MM.1S (cell line): ENCODE measurements around the gene MAPKAP1.

Experiments
- DNase-seq: peaks from one replicate; pipeline ENCODE4 v3.0.0-alpha.2; 2015
- H2AFZ ChIP-seq: fragments of 300-600 bp; sonication (generic); 2 replicates; pipeline ENCODE4 v1.6.0; 2016; ENCODE audit warnings: antibody characterized with exemption, low read length
- H3F3A ChIP-seq: fragments of 300-600 bp; sonication (generic); 2 replicates; pipeline ENCODE4 v1.6.1; 2016; ENCODE audit warnings: mild to moderate bottlenecking, antibody characterized with exemption, low read length, moderate library complexity, mixed read lengths; ENCODE audit not compliant: insufficient read depth
- H3K27ac ChIP-seq: fragments of 300-600 bp; sonication (generic); 2 replicates; pipeline ENCODE4 v1.5.1; 2016; ENCODE audit warnings: mild to moderate bottlenecking, low read length
- H3K27me3 ChIP-seq: fragments of 300-600 bp; sonication (generic); replicated peaks from 2 replicates; pipeline ENCODE4 v1.6.0; 2016; ENCODE audit warnings: low read length; ENCODE audit not compliant: insufficient read depth
- H3K36me3 ChIP-seq: fragments of 300-600 bp; sonication (generic); replicated peaks from 2 replicates; pipeline ENCODE4 v1.6.1; 2016; ENCODE audit warnings: mild to moderate bottlenecking, low read length, mixed read lengths; ENCODE audit not compliant: insufficient read depth
- H3K4me1 ChIP-seq: fragments of 300-600 bp; sonication (generic); 2 replicates; pipeline ENCODE4 v1.6.1; 2016; ENCODE audit warnings: low read length, mixed read lengths
- H3K4me2 ChIP-seq: fragments of 300-600 bp; sonication (generic); 2 replicates; pipeline ENCODE4 v1.6.0; 2016; ENCODE audit warnings: low read depth, low read length
- H3K4me3 ChIP-seq: fragments of 300-600 bp; sonication (generic); 2 replicates; pipeline ENCODE4 v1.5.1; 2016; ENCODE audit warnings: low read length, mixed read lengths
- H3K79me2 ChIP-seq: fragments of 300-600 bp; sonication (generic); 2 replicates; pipeline ENCODE4 v1.6.1; 2016; ENCODE audit warnings: mixed run types, low read length, mixed read lengths
- H3K9ac ChIP-seq: fragments of 300-600 bp; sonication (generic); 2 replicates; pipeline ENCODE4 v1.6.1; 2016; ENCODE audit warnings: low read length, mixed read lengths
- H3K9me2 ChIP-seq: fragments of 300-600 bp; sonication (generic); replicated peaks from 2 replicates; pipeline ENCODE4 v1.6.1; 2016; ENCODE audit warnings: mild to moderate bottlenecking, low read length, mixed read lengths; ENCODE audit not compliant: insufficient read depth
- H3K9me3 ChIP-seq: fragments of 300-600 bp; sonication (generic); replicated peaks from 2 replicates; pipeline ENCODE4 v1.6.1; 2016; ENCODE audit warnings: mild to moderate bottlenecking, low read length, mixed read lengths; ENCODE audit not compliant: insufficient read depth
- H4K20me1 ChIP-seq: fragments of 300-600 bp; sonication (generic); 2 replicates; pipeline ENCODE4 v1.6.1; 2016; ENCODE audit warnings: mild to moderate bottlenecking, low read length, moderate library complexity, mixed read lengths; ENCODE audit not compliant: insufficient read depth
- EZH2 ChIP-seq: fragments of 300-600 bp; sonication (generic); optimal IDR thresholded peaks from 2 replicates; pipeline ENCODE3; 2017; ENCODE audit warnings: low read depth, mild to moderate bottlenecking, antibody characterized with exemption, low read length, mixed read lengths
- EZH2phosphoT487 ChIP-seq: fragments of 300-600 bp; sonication (generic); IDR thresholded peaks from 2 replicates; pipeline ENCODE4 v1.6.1; 2018; ENCODE audit warnings: antibody characterized with exemption, low read length
- TF ChIP-seq, protein P1 (sequence below): fragments of 300-600 bp; sonication (generic); IDR thresholded peaks from 2 replicates; pipeline ENCODE4 v1.5.1; 2016; ENCODE audit warnings: antibody characterized with exemption, low read length, mixed read lengths

Gene MAPKAP1

DNA sequence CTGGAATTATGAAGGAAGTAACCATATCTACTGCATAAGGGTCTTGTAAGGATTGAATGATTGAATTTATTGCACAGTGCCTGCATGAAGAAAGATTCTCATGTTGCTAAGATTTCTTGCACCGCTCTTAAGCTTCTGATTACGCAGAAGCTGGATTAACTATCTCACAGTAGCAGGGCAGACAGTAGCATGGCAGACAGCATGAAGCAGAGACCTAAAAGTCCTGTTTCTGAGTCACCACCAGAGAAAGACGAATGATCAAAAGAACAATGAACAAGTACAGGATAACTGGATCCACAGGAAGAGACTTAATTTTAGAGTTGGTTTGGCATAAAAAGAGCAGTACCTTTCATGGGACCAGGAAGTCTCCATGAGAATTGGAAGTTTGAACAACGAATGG is 142.4 kb downstream of the MAPKAP1 start:
- DNase-seq: no peak
- H3K4me2 ChIP-seq: no peak overlapping the region
- no peak overlapping the region for H3K9ac ChIP-seq
- no peaks in the 10 kb centered on the region for H3K9me2 ChIP-seq
- no peaks in the 10 kb centered on the region for H4K20me1 ChIP-seq
- no peaks in the 10 kb centered on the region for H3K27me3 ChIP-seq
- no peak overlapping the region for H3K4me3 ChIP-seq
- H3K4me1 ChIP-seq: peaks cover 20% of the 10 kb centered on the region
- H3K36me3 ChIP-seq: no peaks in the 10 kb centered on the region
- no peaks in the 10 kb centered on the region for H3K9me3 ChIP-seq
- H3K27ac ChIP-seq: no peak overlapping the region
- no peaks in the 10 kb centered on the region; the same call in 1 of the 2 replicates for H3K79me2 ChIP-seq
- TF ChIP-seq, protein P1, sequence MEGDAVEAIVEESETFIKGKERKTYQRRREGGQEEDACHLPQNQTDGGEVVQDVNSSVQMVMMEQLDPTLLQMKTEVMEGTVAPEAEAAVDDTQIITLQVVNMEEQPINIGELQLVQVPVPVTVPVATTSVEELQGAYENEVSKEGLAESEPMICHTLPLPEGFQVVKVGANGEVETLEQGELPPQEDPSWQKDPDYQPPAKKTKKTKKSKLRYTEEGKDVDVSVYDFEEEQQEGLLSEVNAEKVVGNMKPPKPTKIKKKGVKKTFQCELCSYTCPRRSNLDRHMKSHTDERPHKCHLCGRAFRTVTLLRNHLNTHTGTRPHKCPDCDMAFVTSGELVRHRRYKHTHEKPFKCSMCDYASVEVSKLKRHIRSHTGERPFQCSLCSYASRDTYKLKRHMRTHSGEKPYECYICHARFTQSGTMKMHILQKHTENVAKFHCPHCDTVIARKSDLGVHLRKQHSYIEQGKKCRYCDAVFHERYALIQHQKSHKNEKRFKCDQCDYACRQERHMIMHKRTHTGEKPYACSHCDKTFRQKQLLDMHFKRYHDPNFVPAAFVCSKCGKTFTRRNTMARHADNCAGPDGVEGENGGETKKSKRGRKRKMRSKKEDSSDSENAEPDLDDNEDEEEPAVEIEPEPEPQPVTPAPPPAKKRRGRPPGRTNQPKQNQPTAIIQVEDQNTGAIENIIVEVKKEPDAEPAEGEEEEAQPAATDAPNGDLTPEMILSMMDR: no peak
- TF ChIP-seq EZH2 (no peak), EZH2phosphoT487 (no peak)
- no peaks in the 10 kb centered on the region for H3F3A ChIP-seq
- H2AFZ ChIP-seq: no peak overlapping the region

- no peaks in the 10 kb centered on the region; the same call in 1 of the 2 replicates for H3K79me2 ChIP-seq
- no peaks in the 10 kb centered on the region for H4K20me1 ChIP-seq
- no peaks in the 10 kb centered on the region for H3K27me3 ChIP-seq
- H2AFZ ChIP-seq: no peak overlapping the region
- peak overlapping the region; percentile 9; the same call in 1 of the 2 replicates for H3K27ac ChIP-seq
- H3K9me3 ChIP-seq: no peaks in the 10 kb centered on the region
- peak overlapping the region; percentile 69 for H3K4me2 ChIP-seq
- H3K9ac ChIP-seq: no peak overlapping the region
- no peaks in the 10 kb centered on the region for H3K36me3 ChIP-seq
- no peak for TF ChIP-seq EZH2phosphoT487
- TF ChIP-seq EZH2: no peak
- TF ChIP-seq, protein P1: no peak
- no peaks in the 10 kb centered on the region for H3F3A ChIP-seq
- peaks cover 20% of the 10 kb centered on the region for H3K4me1 ChIP-seq
- H3K4me3 ChIP-seq: peak overlapping the region; percentile 22
- no peaks in the 10 kb centered on the region for H3K9me2 ChIP-seq
- DNase-seq: peak; percentile 80
These were observed 145.4 kb downstream of the MAPKAP1 start for GRCh38 chr9:125561509-125562148.

DNA sequence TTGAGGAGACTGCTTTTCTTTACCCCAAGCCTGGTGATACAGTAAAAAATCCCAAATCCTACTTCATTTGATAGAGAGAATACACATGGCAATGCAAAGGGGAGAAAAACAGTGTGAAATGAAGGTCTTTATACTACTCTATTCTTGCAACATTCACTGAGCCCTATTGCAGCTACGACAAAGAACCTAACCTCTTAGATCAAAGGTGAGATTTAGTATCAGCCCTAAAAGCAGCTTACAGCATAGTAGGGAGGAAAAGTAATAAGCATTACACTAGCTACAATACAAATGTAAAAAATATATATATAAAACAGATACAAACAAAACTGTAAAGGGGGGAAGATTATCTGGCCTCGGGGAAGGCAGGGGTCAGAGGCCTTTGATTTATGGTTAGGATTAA is 147.1 kb downstream of the MAPKAP1 start:
- Histone ChIP-seq H4K20me1 (no peaks in the 10 kb centered on the region), H3K79me2 (no peaks in the 10 kb centered on the region; the same call in 1 of the 2 replicates), H3F3A (no peaks in the 10 kb centered on the region), H3K9me2 (no peaks in the 10 kb centered on the region), H3K36me3 (no peaks in the 10 kb centered on the region), H3K27me3 (no peaks in the 10 kb centered on the region), H3K4me2 (no peak overlapping the region), H2AFZ (no peak overlapping the region), H3K9me3 (no peaks in the 10 kb centered on the region), H3K9ac (no peak overlapping the region), H3K4me1 (peaks cover 20% of the 10 kb centered on the region), H3K27ac (no peak overlapping the region), H3K4me3 (no peak overlapping the region)
- TF ChIP-seq EZH2phosphoT487: no peak
- no peak for TF ChIP-seq EZH2
- TF ChIP-seq, protein P1: no peak
- no peak for DNase-seq
